OCI-LY1 (cell line): ENCODE measurements around the gene KLF3.

Experiments
- EZH2 ChIP-seq: fragments of 200-600 bp; sonication (generic), shearing (Covaris generic); IDR thresholded peaks from 2 replicates; pipeline ENCODE4 v1.8.0; 2017; ENCODE audit warnings: borderline replicate concordance, mixed run types, mild to moderate bottlenecking, antibody characterized with exemption, low read length, moderate library complexity, mixed read lengths
- TF ChIP-seq, protein P1 (sequence below): fragments of 200-600 bp; sonication (generic), shearing (Covaris generic); IDR thresholded peaks from 2 replicates; pipeline ENCODE4 v1.5.1; 2017; ENCODE audit warnings: mild to moderate bottlenecking, antibody characterized with exemption, low read length, moderate library complexity, mixed read lengths

DNA sequence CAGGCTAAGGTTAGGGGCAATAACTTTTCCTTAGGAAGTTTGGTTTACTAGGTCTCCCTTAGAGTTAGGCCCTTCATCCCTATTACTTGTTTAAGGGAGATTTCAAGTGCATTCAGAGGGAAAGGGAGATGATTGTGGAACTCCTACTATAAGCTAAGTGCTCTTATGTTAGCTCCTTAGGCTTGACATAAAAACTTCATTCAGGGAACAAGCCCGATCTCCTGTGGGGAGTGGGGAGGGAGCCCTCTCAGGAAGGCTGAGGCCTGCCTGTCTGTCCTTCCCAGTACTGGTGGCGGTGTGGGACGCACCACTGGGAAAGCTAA is 8.0 kb downstream of the KLF3 start:
- TF ChIP-seq, protein P1, sequence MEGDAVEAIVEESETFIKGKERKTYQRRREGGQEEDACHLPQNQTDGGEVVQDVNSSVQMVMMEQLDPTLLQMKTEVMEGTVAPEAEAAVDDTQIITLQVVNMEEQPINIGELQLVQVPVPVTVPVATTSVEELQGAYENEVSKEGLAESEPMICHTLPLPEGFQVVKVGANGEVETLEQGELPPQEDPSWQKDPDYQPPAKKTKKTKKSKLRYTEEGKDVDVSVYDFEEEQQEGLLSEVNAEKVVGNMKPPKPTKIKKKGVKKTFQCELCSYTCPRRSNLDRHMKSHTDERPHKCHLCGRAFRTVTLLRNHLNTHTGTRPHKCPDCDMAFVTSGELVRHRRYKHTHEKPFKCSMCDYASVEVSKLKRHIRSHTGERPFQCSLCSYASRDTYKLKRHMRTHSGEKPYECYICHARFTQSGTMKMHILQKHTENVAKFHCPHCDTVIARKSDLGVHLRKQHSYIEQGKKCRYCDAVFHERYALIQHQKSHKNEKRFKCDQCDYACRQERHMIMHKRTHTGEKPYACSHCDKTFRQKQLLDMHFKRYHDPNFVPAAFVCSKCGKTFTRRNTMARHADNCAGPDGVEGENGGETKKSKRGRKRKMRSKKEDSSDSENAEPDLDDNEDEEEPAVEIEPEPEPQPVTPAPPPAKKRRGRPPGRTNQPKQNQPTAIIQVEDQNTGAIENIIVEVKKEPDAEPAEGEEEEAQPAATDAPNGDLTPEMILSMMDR: no peak
- TF ChIP-seq EZH2: no peak
